ENCODE results near the gene LINC01488. TPM values are rescaled to one million over a fixed set of nuclear protein-coding genes. Genes with fewer than 3 reads are reported as not detected.

Gene LINC01488
- total RNA-seq, 1 donor from 2014 or later = not detected

DNA sequence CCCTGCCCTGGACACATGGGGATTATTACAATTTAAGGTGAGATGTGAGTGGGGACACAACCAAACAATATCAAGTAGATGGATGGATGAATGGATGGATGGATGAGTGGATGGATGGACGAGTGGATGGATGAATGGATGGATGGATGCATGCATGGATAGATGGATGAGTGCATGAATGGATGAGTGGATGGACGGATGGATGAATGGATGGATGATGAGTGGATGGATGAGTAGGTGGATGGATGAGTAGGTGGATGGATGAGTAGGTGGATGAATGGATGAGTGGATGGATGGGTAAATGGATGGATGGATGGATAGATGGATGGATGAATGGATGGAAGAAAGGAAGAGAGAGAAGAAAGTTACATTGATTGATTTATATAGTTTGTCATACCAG is 859 bp downstream of the LINC01488 start:
- DNase-seq (ENCODE audit: low spot score in 2 of 2) = no peak
- peaks cover 11 to 28% of the 10 kb centered on the region in 2 donors for H3K4me1 ChIP-seq
- no peak overlapping the region for H3K27ac ChIP-seq
- TF ChIP-seq, protein P1, sequence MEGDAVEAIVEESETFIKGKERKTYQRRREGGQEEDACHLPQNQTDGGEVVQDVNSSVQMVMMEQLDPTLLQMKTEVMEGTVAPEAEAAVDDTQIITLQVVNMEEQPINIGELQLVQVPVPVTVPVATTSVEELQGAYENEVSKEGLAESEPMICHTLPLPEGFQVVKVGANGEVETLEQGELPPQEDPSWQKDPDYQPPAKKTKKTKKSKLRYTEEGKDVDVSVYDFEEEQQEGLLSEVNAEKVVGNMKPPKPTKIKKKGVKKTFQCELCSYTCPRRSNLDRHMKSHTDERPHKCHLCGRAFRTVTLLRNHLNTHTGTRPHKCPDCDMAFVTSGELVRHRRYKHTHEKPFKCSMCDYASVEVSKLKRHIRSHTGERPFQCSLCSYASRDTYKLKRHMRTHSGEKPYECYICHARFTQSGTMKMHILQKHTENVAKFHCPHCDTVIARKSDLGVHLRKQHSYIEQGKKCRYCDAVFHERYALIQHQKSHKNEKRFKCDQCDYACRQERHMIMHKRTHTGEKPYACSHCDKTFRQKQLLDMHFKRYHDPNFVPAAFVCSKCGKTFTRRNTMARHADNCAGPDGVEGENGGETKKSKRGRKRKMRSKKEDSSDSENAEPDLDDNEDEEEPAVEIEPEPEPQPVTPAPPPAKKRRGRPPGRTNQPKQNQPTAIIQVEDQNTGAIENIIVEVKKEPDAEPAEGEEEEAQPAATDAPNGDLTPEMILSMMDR (IDR thresholded peaks at IDR 0.05) = no peak
- H3K9me3 ChIP-seq = no peaks in the 10 kb centered on the region
- no peaks in the 10 kb centered on the region for H3K36me3 ChIP-seq
- intact Hi-C loops (cut with DNase I) = no loop called here
- no peaks in the 10 kb centered on the region for H3K27me3 ChIP-seq
- no peak overlapping the region for H3K4me3 ChIP-seq

- Histone ChIP-seq H3K27ac (no peak overlapping the region), H3K9me3 (no peaks in the 10 kb centered on the region), H3K4me1 (peaks cover 11 to 31% of the 10 kb centered on the region in 2 donors), H3K4me3 (no peak overlapping the region), H3K27me3 (no peaks in the 10 kb centered on the region), H3K36me3 (no peaks in the 10 kb centered on the region)
- intact Hi-C loops (cut with DNase I) = no loop called here
- no peak for DNase-seq (ENCODE audit: low spot score in 2 of 2)
- TF ChIP-seq, protein P1 (IDR thresholded peaks at IDR 0.05) = no peak
Measured at GRCh38 chr11:69483170-69483569, 1.7 kb downstream of the LINC01488 start.

DNA sequence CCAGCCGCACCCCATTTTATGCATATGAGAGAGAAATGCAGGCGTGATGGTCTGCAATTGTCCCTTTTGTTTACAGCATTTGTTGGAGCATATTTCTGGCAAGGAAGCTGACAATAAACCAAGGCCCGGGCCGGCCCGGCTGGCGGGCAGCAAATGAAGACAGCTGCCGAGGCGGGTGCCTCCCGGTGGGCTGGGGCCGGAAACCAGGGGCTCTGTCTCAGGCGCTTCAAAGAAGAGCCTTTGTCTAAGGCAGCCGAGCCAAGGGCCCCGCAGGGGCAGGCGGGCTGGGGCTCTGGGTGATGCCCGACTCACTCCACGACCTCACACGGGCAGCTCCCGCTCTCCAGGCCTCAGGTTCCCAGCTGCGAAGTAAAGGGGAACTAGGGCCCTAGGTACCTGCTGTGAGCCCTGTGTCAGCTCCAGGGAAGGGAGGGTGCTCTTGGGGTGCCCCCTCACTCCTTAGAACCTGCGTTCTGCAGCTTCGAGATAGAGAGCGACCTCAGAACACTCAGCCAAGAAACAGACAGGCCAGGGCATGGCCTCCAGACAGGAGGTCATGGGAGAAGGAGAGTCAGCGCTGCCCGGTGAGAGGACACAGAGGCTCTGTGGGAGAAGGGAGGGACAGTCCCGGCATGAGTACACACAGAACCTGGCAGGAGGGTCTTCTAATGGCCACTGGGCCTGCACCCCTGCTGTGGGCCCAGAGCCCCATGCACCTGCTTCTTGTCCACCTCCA is 2.4 kb downstream of the LINC01488 start:
- Histone ChIP-seq H3K9me3 (no peaks in the 10 kb centered on the region), H3K4me1 (peaks cover 14 to 36% of the 10 kb centered on the region in 2 donors), H3K4me3 (no peak overlapping the region), H3K36me3 (no peaks in the 10 kb centered on the region), H3K27ac (no peak overlapping the region), H3K27me3 (no peaks in the 10 kb centered on the region)
- no peak for DNase-seq (ENCODE audit: low spot score in 2 of 2)
- intact Hi-C loops (cut with DNase I) = no loop called here
- TF ChIP-seq, protein P1 (IDR thresholded peaks at IDR 0.05) = no peak

GRCh38 chr11:69484427-69485259 is 3.2 kb downstream of the LINC01488 start:
- H3K4me1 ChIP-seq = peaks cover 17 to 42% of the 10 kb centered on the region in 2 donors
- intact Hi-C loops (cut with DNase I) = no loop called here
- no peaks in the 10 kb centered on the region for H3K27me3 ChIP-seq
- no peak overlapping the region for H3K4me3 ChIP-seq
- no peaks in the 10 kb centered on the region for H3K9me3 ChIP-seq
- no peaks in the 10 kb centered on the region for H3K36me3 ChIP-seq
- H3K27ac ChIP-seq = no peak overlapping the region
- DNase-seq (ENCODE audit: low spot score in 2 of 2) = no peak
- TF ChIP-seq, protein P1 (IDR thresholded peaks at IDR 0.05) = no peak

DNA sequence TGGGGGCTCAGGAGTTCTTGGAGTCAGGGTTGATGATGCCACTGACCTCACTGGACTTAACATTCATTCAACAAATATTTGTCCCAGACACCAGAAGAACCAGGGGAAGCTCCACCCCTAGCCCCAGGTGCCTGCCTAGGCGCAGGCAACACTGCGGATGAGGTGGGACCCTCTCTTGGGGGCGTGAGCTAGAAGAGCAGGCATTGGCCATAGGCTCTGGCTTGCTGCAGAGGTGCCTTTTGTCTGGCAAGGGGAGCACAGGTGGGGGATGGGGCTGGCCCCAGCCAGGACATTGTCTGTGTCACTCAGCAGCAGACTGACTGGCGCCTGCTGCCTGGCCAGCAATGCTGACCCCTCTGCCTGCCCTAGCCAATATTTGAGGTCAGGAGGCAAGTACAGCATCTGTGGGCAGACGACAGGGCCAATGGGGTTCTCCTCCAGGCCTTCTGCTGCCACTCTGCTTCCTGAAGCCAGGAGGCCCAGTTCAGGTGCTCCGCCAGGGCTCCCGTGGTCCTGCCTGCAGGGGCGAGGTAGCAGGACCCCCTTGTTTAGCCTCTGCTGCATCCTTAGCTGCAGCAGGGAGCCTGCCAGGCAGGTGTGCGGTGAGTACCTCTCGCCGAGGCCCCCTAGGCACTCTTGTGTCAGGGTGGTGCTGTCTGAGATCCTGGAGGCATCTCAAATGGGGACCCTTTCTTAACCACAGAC is 4.0 kb downstream of the LINC01488 start:
- DNase-seq (ENCODE audit: low spot score in 2 of 2) = no peak
- Histone ChIP-seq H3K27ac (no peak overlapping the region), H3K4me1 (peaks cover 11 to 36% of the 10 kb centered on the region in 2 donors), H3K4me3 (no peak overlapping the region), H3K27me3 (no peaks in the 10 kb centered on the region), H3K36me3 (no peaks in the 10 kb centered on the region), H3K9me3 (no peaks in the 10 kb centered on the region)
- intact Hi-C loops (cut with DNase I) = no loop called here
- TF ChIP-seq, protein P1 (IDR thresholded peaks at IDR 0.05) = no peak

Data from ascending aorta (tissue), 2 donors.